ENCODE results near the gene KIF25.
"Not testable (repeated sequence)": the region's sequence is repeated elsewhere in the genome, so short reads cannot be mapped to it uniquely, and the experiment has no call there.

Gene KIF25

GRCh38 chr6:167976116-167976657, 21.3 kb upstream of the KIF25 start:
- DNase-seq = not testable (repeated sequence)

GRCh38 chr6:167976708-167977107, 20.8 kb upstream of the KIF25 start:
- no peak for DNase-seq

GRCh38 chr6:167977717-167978467, 19.6 kb upstream of the KIF25 start:
- no peak for DNase-seq

- DNase-seq = no peak
Observed at GRCh38 chr6:167978607-167979006, 18.9 kb upstream of the KIF25 start.

- DNase-seq = no peak
Observed at GRCh38 chr6:167979436-167980139, 17.9 kb upstream of the KIF25 start.

- no peak for DNase-seq
Observed at GRCh38 chr6:167980911-167981580, 16.4 kb upstream of the KIF25 start.

- DNase-seq = no peak
Observed at GRCh38 chr6:167981916-167982462, 15.5 kb upstream of the KIF25 start.

GRCh38 chr6:167984144-167984719, 13.2 kb upstream of the KIF25 start:
- no peak for DNase-seq

DNA sequence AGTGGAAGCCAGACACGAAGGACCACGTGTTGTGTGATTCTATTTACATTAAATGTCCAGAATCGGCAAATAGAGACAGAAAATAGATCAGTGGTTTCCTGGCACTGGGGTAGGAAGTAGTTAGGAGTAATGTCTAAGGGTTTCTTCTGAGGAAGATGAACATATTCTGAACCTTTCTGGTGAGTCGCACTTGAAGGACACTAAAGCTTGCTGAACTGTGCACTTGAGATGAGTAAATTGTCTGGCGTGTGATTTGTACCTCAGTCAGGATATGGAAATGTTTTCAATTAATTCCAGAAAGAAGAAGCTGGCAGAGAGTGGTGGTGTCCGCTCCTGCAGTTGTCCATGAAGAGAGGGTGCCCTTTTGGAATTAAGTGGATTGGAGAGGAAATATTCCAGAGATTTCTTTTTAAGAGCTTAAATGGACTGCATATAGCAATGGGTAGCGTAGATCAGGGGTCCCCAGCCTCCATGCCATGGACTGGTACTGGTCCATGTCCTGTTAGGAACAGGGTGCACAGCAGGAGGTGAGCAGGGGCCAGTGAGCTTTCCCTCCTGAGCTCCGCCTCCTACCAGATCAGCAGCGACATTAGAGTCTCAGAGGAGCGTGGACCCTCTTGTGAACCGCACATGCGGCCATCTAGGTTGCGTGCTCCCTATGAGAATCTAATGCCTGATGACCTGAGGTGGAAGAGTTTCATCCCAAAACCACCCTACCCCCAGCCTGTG, 12.4 kb upstream of the KIF25 start:
- no peak for DNase-seq

DNA sequence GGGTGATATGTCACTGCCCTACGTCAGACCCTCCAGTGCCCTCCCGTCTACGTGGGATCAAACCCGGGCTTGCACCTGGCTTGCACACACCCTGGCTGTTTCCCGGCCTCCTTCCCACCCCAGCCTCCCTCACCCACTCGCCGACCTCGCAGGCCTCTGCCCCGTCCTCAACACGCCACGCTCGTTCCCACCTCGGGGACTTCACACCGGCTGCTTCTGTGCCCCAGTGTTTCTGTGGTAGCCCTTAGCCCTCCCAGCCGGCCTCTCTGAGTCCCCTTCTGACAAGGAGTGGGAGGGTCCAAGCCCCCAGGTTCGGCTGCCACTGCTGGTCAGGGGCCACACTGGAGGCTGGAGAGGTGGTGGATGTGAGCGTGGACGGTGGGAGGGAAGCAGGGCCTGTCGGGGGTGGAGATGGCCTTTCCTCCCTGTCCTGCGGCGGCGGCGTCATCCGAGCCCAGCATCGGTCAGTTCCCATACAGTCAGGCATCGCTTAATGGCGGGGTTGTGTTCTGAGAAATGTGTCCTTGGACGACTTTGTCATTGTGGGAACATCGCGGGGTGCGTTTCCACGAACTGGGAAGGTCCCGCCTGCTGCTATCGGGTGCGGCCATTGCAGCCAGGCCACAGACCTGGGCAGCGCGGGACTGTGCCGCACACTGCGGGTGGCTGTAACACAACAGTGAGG, 11.4 kb upstream of the KIF25 start:
- DNase-seq = no peak

- no peak for DNase-seq
Observed at GRCh38 chr6:167987396-167988153, 9.9 kb upstream of the KIF25 start.

DNA sequence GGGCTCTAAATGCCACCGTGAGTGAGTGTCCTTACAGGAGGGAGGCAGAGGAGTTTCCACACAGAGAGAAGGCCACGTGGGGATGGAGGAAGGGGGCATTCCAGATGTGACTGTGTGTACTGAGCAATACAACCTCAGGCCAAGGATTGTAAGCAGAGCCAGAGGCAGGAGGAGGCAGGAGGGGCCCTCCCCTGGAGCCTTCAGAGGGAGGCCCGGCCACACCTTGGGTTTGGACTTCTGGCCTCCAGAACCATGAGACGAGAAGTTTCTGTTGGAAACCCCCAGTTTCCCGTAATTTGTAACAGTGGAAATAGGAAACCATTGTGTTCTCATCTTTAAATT, 9.3 kb upstream of the KIF25 start:
- DNase-seq = no peak

GRCh38 chr6:167988945-167989841, 8.3 kb upstream of the KIF25 start:
- DNase-seq = no peak

- DNase-seq = no peak
Observed at GRCh38 chr6:167990016-167990945, 7.2 kb upstream of the KIF25 start.

- DNase-seq = no peak
Observed at GRCh38 chr6:167993169-167993568, 4.3 kb upstream of the KIF25 start.

GRCh38 chr6:167993831-167994230, 3.6 kb upstream of the KIF25 start:
- DNase-seq = no peak

DNA sequence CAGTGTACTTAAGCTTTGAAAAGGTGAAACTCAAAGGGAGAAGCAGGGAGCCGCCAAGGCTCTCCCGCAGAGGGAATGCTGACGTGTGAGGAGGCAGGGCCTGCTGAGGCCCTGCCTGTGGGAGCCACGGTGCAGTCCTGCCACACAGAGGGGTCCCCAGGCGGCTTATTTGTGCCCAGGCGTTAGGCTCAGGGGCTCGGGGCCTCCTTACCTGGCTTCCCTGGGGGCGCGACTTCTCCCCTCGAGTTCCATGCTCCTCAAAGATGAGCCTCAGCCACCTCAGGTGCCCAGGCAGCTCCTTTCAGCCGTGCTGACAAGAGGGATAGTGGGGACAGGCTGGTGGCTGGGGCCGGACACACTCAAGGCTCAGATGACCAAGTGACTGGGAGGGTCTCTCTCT, 2.2 kb upstream of the KIF25 start:
- no peak for DNase-seq

GRCh38 chr6:167995731-167996151, 1.7 kb upstream of the KIF25 start:
- no peak for DNase-seq

Data from activated CD4-positive, alpha-beta T cell treated with anti-CD3 and anti-CD28 coated beads, Interleukin-2, Interleukin-6, amounts not matched to agents 100 ng/mL and 50 ng/mL, durations not matched to agents 16 hours and 8 hours (primary cell).